Astrocyte of the cerebellum (primary cell): ENCODE data around the gene RER1.

Source experiments
- DNase-seq: peaks from one replicate; pipeline ENCODE4 v3.0.0-alpha.2; 2011; ENCODE audit warnings: low read depth
- H3K4me3 ChIP-seq: 2 replicates; pipeline ENCODE4 v1.5.1; 2011; ENCODE audit warnings: mild to moderate bottlenecking, low read depth, low read length, moderate library complexity
- in situ Hi-C: cut with HindIII; loops from 2 replicates; pipeline ENCODE4 v1.10.0; 2017; ENCODE audit warnings: low sequenced_read_pairs
- TF ChIP-seq, protein P1 (sequence below): IDR thresholded peaks from 2 replicates; pipeline ENCODE4 v1.5.1; 2012; ENCODE audit warnings: low read length, low read depth, moderate library complexity, mild to moderate bottlenecking; ENCODE audit errors: missing control alignments

RER1 gene

DNA sequence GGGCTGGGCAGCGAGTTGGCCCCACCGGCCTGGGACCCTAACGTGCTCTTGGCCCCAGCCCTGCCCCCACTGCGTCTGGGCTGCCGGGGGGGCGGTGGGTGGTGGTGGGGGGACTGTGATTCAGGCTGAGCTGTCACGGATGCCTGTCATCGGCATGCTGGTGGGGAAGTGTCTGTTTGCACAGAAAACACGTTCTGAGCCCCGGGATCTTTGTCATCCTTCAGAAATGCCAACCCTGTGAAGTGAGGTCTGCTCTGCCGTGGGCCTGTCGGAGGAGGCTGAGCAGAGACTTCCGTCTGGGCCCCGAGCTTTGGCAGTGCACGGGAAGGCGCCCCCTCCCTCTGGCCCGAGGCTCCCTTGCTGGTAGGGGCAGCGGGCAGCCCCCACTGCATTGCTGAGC, 60.1 kb downstream of the RER1 start:
- in situ Hi-C loops: no loop called here
- DNase-seq: no peak
- no peak overlapping the region for H3K4me3 ChIP-seq
- TF ChIP-seq, protein P1, sequence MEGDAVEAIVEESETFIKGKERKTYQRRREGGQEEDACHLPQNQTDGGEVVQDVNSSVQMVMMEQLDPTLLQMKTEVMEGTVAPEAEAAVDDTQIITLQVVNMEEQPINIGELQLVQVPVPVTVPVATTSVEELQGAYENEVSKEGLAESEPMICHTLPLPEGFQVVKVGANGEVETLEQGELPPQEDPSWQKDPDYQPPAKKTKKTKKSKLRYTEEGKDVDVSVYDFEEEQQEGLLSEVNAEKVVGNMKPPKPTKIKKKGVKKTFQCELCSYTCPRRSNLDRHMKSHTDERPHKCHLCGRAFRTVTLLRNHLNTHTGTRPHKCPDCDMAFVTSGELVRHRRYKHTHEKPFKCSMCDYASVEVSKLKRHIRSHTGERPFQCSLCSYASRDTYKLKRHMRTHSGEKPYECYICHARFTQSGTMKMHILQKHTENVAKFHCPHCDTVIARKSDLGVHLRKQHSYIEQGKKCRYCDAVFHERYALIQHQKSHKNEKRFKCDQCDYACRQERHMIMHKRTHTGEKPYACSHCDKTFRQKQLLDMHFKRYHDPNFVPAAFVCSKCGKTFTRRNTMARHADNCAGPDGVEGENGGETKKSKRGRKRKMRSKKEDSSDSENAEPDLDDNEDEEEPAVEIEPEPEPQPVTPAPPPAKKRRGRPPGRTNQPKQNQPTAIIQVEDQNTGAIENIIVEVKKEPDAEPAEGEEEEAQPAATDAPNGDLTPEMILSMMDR: no peak

DNA sequence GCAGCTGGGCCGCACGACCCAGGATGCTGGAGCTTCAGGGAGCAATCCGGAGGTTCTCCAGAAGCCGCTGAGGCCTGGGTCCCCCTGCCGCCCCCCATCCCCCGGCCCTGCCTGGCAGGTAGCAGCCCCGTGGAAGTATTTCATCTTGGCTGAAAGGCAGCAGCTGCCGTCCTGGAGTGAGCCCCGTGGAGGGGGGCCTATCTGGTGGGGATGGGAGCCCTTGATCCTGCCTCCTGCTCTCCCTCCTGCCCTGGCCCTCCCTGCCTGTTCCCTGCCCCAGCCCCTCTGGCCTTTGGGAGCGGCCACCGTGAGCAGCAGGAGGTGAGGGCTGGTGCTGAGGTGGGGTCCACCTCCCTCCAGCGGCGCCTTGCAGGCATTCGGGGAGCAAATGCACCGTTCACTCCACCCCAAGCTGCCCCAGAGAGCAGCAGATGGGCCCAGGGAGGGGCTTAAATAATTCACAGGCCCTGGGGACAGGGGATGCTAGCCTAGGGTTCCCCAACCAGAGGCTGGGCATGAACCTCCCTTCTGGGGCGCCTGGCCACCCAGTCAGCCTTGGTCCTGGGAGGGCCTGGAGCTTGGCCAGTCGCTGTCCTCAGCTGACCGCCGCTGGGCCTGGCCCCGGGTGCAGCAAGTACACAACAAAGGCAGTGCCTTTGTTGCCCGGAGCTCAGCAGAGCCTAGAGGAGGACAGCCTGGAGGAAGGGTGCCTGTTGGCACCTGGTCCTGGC, 60.7 kb downstream of the RER1 start:
- DNase-seq: no peak
- in situ Hi-C loops: no loop called here
- H3K4me3 ChIP-seq: no peak overlapping the region
- TF ChIP-seq, protein P1: no peak

DNA sequence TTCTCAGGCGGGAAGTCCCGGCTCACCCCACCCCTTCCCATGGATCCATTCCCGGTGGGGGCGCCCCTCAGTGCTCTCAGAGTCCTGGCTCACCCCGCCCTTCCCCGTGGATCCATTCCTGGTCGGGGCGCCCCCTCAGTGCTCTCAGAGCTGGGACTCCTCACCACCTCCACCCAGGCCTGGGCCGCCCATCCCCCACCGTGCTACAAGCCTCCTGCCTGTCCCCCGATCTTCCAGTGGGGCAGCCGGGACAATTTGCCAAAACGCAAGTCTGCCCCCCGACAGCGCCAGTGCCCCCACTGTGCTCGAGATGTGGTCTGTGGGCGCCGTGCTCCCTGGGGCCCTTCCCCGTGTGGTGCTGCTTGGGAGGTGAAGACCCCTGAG, 61.3 kb downstream of the RER1 start:
- in situ Hi-C loops: no loop called here
- H3K4me3 ChIP-seq: no peak overlapping the region
- DNase-seq: no peak
- TF ChIP-seq, protein P1: no peak

DNA sequence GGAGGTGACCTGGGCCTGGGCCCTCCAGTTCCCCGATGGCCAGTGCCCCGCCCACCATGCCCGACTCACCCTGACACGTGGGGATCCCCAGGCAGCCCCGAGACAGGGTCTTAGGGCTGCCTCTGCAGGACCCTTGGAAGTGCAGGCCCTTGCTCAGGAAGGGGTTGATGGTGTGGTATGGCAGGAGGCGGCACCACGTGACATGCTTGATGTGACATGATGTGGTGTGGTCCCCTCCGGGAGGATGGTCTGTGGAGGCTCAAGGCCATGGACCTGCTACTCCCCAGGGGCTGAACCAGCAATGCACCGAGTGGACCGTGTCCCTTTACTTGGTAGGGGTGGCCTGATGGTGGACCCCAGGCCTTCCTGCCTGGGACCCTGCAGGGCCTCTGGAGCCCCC, 62.6 kb downstream of the RER1 start:
- H3K4me3 ChIP-seq: no peak overlapping the region
- TF ChIP-seq, protein P1: no peak
- DNase-seq: no peak
- in situ Hi-C loops: no loop called here
